GM12875 (cell line): ENCODE data around the gene TIGD4.

ENCODE experiments used
- H3K4me3 ChIP-seq: one replicate; pipeline ENCODE4 v1.5.1; 2011; ENCODE audit warnings: low read depth, low read length, control low read depth
- TF ChIP-seq, protein P1 (sequence below): IDR thresholded peaks from 2 replicates; pipeline ENCODE4 v1.5.1; 2011; ENCODE audit warnings: low read depth, mild to moderate bottlenecking, control low read depth, inconsistent platforms, low read length, moderate library complexity, borderline replicate concordance; ENCODE audit not compliant: insufficient read depth

The TIGD4 gene

DNA sequence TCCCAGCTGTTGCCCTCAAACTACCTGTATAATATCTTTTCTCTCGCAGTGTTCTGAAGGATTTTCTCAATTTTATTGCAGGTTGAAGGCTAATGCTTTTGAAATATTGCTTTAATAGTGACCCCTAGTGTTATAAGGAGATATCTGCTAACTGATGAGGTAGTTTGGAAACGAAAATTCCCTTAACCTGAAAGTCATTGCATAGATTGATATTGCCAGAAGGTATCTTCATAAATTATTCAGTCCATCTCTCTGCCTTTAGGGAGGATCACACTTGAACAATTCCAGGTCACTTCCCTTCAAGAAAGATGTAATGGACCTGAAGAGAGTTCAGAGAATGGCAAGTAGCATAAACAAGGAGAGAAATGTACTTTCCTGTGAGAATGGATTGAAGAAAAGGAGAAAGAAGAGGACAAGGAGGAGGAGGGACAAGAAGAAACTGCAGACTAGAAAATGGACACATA lies 44.1 kb downstream of the TIGD4 start:
- TF ChIP-seq, protein P1, sequence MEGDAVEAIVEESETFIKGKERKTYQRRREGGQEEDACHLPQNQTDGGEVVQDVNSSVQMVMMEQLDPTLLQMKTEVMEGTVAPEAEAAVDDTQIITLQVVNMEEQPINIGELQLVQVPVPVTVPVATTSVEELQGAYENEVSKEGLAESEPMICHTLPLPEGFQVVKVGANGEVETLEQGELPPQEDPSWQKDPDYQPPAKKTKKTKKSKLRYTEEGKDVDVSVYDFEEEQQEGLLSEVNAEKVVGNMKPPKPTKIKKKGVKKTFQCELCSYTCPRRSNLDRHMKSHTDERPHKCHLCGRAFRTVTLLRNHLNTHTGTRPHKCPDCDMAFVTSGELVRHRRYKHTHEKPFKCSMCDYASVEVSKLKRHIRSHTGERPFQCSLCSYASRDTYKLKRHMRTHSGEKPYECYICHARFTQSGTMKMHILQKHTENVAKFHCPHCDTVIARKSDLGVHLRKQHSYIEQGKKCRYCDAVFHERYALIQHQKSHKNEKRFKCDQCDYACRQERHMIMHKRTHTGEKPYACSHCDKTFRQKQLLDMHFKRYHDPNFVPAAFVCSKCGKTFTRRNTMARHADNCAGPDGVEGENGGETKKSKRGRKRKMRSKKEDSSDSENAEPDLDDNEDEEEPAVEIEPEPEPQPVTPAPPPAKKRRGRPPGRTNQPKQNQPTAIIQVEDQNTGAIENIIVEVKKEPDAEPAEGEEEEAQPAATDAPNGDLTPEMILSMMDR, result peak; percentile 28; the same call in 1 of the 2 replicates
- H3K4me3 ChIP-seq, result no peak overlapping the region

- TF ChIP-seq, protein P1, result no peak
- no peak overlapping the region for H3K4me3 ChIP-seq
These were observed 44.9 kb downstream of the TIGD4 start for GRCh38 chr4:152734699-152735050.

DNA sequence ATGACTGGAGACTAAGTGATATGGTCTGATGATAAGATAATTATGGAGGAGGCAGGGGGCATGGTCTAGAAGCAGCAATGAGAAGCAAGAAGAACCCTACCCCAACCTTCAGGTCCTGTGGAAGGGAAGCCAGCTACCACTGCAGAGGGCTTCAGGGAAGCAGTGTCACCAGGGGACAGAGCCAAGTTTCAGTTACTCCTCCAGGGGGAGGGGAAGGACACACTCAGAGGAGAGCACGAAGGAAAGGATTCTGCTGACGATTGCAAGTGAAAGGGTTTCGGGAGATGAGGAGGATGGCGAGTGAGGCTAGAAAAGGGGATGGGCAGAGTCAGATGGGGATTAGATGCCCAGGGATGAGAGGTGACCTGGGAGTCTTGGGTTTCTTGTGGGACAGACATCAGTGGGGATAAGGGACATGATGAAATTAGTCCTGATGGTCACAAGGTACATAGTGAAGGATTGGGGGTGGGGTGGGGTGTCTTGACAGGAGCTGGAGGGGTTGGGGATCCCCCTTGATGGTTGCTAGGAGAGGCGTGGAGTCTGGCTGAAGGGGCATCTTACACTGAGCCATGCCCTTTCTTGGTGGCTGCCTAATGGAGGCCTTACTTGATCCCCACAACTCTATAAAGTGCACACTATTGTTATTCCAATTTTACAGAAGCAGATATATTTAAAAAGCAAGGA lies 45.4 kb downstream of the TIGD4 start:
- TF ChIP-seq, protein P1, result no peak
- H3K4me3 ChIP-seq, result no peak overlapping the region

DNA sequence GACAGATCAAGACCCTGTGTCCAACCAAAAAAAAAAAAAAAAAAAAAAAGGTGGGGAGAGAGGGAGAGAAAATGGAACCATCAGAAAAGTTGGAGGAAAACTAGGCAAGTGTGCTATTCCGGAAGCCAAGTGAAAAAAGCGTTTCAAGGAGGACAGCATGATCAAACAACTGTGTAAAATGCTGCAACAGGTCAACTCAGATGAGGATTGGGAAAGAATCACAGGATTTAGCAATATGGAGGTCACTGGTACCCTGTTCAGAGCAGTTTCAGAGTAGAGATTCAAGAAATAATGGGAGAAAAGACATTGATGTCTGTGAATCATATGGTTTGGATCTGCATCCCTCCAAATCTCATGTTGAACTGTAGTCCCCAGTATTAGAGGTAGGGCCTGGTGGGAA lies 47.5 kb downstream of the TIGD4 start:
- no peak overlapping the region for H3K4me3 ChIP-seq
- TF ChIP-seq, protein P1, result no peak

- no peak overlapping the region for H3K4me3 ChIP-seq
- TF ChIP-seq, protein P1, result no peak
These were observed 50.1 kb downstream of the TIGD4 start for GRCh38 chr4:152729466-152729865.

- H3K4me3 ChIP-seq, result no peak overlapping the region
These were observed 51.2 kb downstream of the TIGD4 start for GRCh38 chr4:152728343-152728742.

DNA sequence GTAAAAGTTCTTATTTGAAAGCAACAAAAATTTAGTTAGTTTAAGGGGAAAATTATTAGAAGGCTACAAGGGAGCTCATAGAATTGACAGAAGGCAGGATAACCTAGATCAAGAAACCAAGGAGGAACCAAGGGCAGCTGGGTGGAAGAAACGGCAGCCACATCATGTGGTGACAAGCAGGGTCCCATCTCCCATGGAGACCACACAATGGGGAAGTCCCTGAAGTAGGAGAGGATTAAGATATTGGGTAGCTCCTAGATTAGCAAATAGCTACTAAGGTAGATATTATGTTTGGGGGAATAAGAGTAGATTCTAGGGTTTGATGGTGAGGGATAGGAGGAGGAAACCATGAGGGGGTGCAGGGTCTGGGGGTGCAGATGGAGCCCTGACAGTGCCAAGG lies 51.7 kb downstream of the TIGD4 start:
- TF ChIP-seq, protein P1, result no peak
- H3K4me3 ChIP-seq, result no peak overlapping the region

More at GRCh38 chr4:152728343-152728742, 51.2 kb downstream of the TIGD4 start:
- TF ChIP-seq, protein P1, result no peak
